GM12873 (cell line): ENCODE results near the gene ZBTB48.
A peak's percentile ranks its signal among the peaks of the same experiment; 100 is the strongest.

ENCODE experiments used
- TF ChIP-seq, protein P1 (sequence below): IDR thresholded peaks from 2 replicates; pipeline ENCODE4 v1.5.1; 2012; ENCODE audit warnings: low read depth, mild to moderate bottlenecking, moderate library complexity, low read length, control low read depth; ENCODE audit not compliant: insufficient read depth; ENCODE audit errors: missing control alignments

Gene ZBTB48

DNA sequence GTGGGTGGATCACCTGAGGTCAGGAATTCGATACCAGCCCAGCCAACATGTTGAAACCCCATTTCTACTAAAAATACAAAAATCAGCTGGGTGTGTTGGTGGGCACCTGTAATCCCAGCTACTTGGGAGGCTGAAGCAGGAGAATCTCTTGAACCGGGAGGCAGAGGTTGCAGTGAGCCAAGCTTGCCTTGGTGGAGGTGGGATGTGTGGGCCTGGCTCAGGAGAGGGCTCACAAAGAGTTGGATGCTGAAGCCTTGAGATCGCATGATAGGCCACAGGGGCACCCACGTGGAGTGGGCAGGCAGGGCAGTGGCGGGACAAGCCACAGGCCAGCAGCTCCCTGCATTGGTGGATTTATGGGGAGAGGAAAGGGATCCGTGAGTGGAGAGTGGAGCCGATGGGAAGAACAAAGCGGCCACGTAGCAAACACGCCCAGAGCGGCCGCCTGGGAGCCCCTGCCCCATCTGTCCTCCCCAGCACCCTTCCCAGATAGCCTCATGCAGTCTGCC, 49.2 kb downstream of the ZBTB48 start:
- TF ChIP-seq, protein P1, sequence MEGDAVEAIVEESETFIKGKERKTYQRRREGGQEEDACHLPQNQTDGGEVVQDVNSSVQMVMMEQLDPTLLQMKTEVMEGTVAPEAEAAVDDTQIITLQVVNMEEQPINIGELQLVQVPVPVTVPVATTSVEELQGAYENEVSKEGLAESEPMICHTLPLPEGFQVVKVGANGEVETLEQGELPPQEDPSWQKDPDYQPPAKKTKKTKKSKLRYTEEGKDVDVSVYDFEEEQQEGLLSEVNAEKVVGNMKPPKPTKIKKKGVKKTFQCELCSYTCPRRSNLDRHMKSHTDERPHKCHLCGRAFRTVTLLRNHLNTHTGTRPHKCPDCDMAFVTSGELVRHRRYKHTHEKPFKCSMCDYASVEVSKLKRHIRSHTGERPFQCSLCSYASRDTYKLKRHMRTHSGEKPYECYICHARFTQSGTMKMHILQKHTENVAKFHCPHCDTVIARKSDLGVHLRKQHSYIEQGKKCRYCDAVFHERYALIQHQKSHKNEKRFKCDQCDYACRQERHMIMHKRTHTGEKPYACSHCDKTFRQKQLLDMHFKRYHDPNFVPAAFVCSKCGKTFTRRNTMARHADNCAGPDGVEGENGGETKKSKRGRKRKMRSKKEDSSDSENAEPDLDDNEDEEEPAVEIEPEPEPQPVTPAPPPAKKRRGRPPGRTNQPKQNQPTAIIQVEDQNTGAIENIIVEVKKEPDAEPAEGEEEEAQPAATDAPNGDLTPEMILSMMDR: no peak

DNA sequence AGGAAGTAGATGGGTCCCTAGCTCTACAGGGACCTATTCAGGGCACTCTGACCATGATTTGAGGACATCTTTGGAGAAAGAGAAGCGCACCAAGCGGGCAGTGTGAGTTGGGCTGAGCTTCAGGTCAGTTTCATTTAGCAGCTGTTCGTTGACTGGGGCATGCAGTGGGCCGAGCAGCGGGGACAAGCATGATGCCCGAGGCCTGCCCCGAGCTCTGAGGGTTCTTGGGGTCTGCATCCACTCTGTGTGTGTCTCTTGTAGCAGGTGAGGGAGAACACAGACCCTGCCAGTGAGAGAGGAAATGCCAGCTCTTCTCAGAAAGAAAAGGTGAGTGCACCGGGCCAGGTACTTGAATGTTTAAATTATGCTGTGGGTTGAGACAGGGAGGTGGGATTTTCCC, 50.2 kb downstream of the ZBTB48 start:
- TF ChIP-seq, protein P1: no peak

DNA sequence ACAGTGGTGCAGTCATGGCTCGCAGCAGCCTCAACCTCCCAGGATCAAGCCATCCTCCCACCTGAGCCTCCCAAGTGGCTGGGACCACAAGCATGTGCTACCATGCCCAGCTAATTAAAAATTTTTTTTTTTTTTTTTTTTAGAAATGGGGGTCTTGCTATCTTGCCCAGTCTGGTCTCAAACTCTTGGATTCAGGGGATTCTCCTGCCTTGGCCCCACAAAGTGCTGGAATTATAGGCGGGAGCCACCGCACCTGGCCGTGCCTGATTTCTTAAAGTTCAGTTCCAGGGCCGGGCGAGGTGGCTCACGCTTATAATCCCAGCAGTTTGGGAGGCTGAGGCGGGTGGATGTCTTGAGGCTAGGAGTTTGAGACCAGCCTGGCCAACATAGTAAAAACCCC, 51.3 kb downstream of the ZBTB48 start:
- TF ChIP-seq, protein P1: no peak

DNA sequence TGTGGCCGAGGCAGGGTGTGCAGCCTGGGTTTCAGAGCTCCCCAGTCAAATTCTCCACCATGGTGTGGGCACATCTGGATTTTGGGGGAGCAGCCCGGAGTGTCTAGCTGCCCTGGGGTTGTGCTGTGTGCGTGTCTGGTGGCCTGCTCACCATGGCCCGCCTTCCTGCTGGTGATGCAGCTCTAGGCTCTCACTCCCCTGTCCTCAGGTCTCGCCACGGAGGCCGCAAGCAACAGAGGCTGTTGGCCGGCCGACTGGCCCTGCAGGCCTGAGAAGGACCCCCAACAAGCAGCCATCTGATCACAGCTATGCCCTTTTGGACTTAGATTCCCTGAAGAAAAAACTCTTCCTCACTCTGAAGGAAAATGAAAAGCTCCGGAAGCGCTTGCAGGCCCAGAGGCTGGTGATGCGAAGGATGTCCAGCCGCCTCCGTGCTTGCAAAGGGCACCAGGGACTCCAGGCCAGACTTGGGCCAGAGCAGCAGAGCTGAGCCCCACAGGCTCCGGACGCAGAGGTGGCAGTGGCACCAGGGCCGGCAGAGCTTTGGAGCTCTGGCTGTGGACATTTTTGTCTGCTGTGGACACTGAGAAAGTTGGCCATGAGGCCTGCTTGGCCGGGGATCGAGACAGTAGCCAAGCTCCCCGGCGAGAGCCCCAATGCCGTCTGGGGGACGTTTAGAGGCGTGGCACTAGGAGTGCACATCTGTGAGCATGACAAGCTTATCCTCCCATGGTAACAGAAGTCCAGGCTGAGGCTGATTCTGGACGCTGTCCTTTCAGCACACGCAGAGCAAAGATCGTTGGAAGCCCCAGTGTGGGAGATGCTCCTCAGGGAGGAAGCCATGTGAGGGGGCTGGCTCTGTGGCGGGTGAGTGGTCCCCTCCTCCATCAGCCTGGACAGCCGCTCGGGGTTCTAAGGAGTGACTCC, 53.1 kb downstream of the ZBTB48 start:
- TF ChIP-seq, protein P1: no peak

DNA sequence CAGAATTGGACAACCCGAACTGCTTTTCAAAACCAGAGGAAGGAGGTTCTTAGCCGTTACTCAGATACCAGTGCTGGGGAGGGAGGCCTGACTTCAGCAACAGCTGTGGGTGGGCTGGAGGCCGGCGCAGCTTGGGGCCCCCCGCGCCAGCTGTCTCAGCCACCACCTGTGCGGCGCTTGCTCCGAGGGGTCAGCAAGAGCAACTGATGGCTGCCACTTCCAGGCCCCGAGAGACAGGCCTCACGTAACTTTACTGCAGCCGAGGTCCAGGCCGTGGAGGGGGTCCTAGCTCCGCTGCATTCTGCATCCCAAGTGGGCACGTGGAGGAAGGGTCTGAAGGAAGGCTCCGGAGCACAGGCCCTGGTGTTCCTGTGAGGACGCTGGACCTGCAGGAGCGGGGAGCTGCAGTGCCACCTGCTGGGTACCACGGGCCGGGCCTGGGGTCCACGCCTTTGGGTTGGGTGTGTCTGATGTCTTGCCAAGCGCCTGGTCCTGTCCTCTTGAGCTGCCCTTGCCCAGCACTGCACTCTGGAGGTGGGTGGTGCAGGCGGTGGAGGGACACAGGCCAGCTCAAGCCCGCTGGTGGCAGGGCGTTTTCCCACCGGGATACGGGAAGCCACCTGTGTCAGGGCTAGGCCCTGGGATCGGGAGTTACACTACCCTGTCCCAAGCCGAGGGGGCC, 54.7 kb downstream of the ZBTB48 start:
- TF ChIP-seq, protein P1: peak; percentile 60

DNA sequence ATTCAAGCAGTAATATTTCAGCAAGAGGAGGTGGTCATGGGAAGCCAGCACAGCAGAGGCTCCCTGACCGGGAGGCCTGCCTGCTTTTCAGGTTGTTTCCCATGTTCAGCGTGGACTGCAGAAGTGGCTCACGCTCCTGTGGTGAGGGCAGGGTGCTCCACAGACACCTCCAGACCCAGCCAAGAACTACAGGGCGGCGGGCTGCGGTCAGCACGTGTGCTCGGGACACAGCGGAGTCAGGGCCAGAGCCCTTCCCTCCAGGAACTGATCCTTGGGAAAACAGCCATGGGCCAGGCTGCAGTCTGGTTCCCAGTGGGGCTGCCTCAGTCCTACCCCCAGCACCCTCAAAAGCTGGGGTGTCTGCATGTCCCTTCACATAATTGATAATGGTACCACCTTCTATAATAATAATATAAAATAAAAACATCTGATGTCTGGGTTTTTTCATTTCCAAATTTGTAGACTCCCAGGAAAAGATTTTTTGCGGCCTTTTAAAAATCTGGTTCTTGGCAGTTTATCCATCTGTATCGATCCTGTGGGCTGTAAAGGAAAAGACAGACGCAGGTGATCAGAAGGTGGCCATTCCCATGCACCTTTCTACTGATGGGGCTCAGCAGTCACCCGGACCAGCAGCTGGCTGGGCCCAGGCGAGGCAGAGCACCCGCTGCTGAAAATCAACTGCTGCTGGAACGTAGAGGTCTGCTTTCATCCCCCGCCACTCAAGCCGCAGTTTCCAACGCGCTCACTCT, 55.5 kb downstream of the ZBTB48 start:
- TF ChIP-seq, protein P1: no peak
